B cell (primary cell): ENCODE results near the gene FOXO4.

Experiments used
- EZH2 ChIP-seq: IDR thresholded peaks from 2 replicates; pipeline ENCODE4 v1.6.1; 2012; ENCODE audit warnings: borderline replicate concordance, low read depth, mild to moderate bottlenecking, moderate library complexity, low read length; ENCODE audit not compliant: insufficient read depth, poor library complexity, severe bottlenecking
- TF ChIP-seq, protein P1 (sequence below): fragments of 200-600 bp; IDR thresholded peaks from one replicate; pipeline ENCODE4 v1.8.0; 2022; ENCODE audit warnings: antibody characterized with exemption, mild to moderate bottlenecking

DNA sequence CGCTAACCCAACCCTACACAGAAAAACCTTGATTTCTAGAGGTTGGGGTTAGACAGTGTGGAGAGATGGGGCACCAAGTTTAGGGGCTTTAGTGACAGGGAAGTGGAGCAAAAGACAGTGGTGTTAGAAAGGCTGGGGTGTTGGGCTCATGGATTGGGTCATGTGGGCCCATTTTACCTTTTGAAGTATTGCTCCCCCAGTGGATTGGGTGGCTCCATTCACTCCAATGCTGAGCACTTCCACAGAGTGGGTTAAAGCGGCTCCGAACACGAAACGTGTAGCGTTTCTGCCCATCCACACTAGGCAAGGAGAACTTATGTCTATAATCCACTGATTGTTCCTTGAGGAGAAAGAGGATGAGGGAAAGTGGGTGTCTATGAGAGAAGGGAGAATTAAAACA, 13.4 kb downstream of the FOXO4 start:
- TF ChIP-seq, protein P1, sequence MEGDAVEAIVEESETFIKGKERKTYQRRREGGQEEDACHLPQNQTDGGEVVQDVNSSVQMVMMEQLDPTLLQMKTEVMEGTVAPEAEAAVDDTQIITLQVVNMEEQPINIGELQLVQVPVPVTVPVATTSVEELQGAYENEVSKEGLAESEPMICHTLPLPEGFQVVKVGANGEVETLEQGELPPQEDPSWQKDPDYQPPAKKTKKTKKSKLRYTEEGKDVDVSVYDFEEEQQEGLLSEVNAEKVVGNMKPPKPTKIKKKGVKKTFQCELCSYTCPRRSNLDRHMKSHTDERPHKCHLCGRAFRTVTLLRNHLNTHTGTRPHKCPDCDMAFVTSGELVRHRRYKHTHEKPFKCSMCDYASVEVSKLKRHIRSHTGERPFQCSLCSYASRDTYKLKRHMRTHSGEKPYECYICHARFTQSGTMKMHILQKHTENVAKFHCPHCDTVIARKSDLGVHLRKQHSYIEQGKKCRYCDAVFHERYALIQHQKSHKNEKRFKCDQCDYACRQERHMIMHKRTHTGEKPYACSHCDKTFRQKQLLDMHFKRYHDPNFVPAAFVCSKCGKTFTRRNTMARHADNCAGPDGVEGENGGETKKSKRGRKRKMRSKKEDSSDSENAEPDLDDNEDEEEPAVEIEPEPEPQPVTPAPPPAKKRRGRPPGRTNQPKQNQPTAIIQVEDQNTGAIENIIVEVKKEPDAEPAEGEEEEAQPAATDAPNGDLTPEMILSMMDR, result no peak
- TF ChIP-seq EZH2, result no peak
